Activated effector memory CD4-positive, alpha-beta T cell treated with Interleukin-2 at 50 U/mL for 16 hours (primary cell): ENCODE results near the gene KDM5A.
"Not testable (repeated sequence)": the region's sequence is repeated elsewhere in the genome, so short reads cannot be mapped to it uniquely, and the experiment has no call there.

Experiments
- DNase-seq: peaks from one replicate; pipeline ENCODE4 v3.0.0-alpha.2; 2020

KDM5A gene

GRCh38 chr12:331287-331686 lies 57.8 kb downstream of the KDM5A start:
- DNase-seq = no peak

GRCh38 chr12:325906-326305 lies 63.2 kb downstream of the KDM5A start:
- no peak for DNase-seq

DNA sequence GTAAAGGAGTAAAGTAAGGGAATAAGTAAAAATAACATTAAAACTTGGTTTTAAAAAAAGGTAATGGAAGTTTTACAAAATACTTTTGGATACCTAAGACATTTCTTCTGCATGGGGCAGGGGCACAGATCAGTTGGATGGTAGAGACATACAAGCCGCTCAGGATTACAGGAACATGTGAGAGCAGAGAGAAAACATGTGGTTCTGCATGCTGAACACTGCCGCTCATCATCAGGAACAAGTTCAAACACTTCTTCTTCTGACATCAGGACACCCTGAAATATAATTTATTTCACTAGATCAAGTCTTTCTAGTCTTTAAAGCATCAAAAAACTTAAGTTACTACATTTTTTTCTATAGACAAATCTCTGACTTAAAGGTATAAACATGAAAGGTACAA lies 65.6 kb downstream of the KDM5A start:
- no peak for DNase-seq

DNA sequence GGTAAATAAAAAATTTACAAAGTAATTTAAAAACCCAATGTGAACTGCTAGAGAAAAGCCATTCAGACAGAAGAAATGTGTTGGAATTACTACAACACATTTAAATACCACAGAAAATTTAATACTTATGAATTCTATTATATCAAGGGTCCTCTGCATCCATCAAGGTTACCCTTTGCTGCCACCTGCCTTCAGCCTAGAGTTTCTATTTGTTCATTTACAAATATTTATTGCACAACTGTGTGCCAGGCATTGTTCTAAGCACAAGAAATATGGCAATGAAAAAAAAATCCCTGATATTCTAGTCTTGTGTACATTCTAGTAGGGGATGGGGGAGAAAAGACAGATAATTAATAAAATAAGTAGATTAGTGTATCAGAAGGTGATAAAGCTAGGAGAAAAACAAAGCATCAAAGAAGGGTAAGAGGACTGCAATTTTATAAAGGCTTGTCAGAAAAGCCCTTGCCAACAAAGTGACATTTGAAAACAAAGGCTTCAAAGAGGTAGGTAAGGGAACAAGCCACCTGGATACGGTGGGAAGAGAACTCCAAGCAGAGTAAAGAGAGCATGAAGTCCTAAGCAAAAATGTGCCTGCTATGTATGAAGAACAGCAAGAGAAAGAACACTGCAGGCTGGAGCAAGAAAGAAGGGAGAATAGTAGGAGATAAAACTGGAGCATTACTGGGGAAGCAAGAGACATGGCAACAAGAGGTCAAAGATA lies 67.4 kb downstream of the KDM5A start:
- DNase-seq = no peak

- DNase-seq = no peak
These were observed 70.2 kb downstream of the KDM5A start for GRCh38 chr12:318759-319515.

DNA sequence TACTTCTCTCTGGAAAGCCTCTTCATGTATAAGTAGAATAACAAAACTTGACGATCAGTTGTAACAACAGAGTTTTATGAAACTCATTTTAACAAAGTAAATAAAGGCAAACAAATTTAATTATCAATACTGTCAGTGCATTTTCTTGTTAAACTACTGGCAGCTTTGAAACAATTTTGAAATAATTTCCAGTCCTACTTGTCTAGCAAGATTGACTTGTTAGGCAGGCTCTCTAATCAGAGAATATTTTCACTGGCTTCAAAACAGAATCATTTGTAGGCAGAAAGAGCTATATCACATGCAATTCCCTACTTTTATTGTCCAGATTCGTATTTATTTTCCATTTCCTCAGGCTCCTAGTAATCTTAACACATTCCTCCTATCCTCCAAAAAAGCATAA lies 80.6 kb downstream of the KDM5A start:
- DNase-seq = no peak

DNA sequence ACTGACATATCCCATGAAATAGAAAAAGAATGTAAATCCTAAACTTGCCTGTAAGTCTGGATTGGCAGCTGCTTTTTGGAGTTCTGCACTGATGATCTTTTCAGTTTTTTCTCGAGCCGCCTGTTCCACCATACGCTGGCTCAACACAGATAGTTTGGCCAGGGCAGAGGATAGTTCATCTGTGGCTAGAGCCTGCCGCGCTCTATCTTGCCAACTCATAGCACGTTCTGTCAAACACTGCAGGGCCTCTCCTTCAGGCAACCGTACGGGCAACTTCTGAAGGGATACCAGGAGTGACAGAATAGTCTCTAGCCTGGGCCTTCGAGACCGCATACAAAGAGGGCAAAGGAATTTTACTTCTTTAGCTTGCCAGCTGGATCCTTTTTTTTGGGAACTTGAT lies 81.7 kb downstream of the KDM5A start:
- DNase-seq = no peak

DNA sequence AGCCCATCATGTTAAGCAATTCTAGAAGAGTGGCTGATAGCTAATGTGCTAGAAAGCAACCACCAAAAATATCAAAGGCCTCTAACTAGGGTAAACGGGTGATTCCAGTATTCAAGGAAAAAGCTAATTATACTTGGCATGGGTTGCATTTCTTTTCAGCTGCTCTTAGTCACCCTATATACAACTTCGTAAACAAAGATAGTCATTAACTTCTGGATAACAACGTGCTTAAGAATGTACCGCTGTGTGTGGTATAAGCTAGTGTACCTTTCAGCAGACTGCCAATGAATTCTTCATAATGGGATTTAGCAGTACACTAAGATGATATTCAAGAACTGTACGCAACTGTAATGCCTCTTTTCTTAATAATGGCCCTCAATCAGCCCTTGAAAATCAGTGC lies 84.3 kb downstream of the KDM5A start:
- DNase-seq = no peak

GRCh38 chr12:302766-303165 lies 86.4 kb downstream of the KDM5A start:
- not testable (repeated sequence) for DNase-seq

DNA sequence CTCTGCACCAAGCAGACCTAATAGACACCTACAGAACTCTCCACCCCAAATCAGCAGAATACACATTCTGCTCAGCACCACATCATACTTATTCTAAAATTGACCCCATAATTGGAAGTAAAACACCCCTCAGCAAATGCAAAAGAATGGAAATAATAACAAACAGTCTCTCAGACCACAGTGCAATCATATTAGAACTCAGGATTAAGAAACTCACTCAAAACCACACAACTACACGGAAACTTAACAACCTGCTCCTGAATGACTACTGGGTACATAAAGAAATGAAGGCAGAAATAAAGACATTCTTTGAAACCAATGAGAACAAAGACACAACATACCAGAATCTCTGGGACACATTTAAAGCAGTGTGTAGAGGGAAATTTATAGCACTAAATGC lies 89.0 kb downstream of the KDM5A start:
- DNase-seq = not testable (repeated sequence)

DNA sequence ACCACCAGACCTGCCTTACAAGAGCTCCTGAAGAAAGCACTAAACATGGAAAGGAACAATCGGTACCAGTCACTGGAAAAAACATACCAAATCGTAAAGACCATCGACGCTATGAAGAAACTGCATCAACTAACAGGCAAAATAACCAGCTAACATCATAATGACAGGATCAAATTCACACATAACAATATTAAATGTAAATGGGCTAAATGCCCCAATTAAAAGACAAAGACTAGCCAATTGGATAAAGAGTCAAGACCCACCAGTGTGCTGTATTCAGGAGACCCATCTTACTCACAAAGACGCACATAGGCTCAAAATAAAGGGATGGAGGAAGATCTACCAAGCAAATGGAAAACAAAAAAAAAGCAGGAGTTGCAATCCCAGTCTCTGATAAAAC lies 89.6 kb downstream of the KDM5A start:
- not testable (repeated sequence) for DNase-seq

DNA sequence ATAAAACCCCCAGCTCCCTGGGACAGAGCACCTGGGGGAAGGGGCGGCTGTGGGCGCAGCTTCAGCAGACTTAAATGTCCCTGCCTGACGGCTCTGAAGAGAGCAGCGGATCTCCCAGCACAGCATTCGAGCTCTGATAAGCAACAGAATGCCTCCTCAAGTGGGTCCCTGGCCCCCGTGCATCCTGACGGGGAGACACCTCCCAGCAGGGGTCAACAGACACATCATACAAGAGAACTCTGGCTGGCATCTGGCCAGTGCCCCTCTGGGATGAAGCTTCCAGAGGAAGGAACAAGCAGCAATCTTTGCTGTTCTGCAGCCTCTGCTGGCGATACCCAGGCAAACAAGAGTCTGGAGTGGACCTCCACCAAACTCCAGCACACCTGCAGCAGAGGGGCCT lies 91.1 kb downstream of the KDM5A start:
- DNase-seq = not testable (repeated sequence)

DNA sequence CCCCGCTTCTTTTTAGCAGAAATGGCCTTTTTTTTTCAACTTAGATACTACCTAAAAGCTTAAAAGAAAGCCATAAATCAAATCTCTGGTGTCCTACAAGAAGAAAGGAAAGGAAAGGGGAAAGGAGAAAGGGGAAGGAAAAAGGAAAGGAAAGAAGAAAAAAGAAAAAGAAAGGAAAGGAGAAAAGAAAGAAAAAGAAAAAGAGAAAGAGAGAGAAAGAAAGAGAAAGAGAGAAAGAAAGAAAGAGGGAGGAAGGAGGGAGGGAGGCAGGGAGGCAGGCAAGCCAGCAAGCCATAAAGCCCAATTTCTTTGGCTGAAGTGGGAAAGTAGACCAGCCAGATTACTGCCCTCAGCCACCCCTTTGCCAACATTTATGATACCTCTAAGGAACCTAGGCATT lies 94.0 kb downstream of the KDM5A start:
- no peak for DNase-seq

- DNase-seq = no peak
These were observed 95.9 kb downstream of the KDM5A start for GRCh38 chr12:293199-293598.

DNA sequence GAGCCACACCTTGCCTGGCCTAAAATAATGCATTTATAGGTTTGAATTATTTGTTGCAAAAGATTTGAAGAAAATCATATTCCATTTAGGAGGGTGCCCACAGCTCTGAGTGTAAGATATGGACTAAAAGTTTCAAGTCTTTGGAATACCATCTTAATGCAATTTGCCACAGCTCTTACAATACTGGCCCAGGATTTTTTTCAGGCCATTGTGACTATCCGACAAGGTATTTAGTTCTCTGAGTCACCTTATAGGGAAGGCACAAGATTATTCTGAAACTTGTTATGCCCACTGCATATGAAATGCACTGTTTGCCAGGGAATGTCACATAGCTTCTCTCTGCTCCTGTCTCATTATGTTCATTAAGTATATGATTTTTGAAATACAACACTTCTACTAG lies 96.9 kb downstream of the KDM5A start:
- DNase-seq = no peak

GRCh38 chr12:291153-291723 lies 97.9 kb downstream of the KDM5A start:
- DNase-seq = no peak

DNA sequence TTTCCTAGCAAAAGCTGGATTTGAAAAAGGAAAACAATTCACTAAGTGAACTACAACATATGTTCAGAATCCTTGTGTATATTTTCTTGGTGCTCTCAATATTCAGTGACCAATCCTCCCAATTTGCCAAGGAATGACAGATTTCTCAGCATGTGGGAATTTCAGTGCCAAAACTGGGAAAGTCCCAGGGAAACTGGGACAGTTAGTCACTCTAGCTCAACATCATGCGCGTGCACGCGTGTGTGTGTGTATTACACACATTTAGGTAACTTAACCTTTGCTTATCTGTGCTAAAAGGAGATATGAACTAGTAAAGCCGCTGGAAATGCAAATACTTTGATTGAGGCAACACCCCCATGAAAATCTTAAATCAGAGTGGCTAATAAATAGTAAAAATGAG lies 100.4 kb downstream of the KDM5A start:
- DNase-seq = no peak

GRCh38 chr12:286531-287300 lies 102.4 kb downstream of the KDM5A start:
- no peak for DNase-seq

- no peak for DNase-seq
These were observed 111.1 kb downstream of the KDM5A start for GRCh38 chr12:278046-278445.

GRCh38 chr12:275812-276211 lies 113.3 kb downstream of the KDM5A start:
- no peak for DNase-seq

DNA sequence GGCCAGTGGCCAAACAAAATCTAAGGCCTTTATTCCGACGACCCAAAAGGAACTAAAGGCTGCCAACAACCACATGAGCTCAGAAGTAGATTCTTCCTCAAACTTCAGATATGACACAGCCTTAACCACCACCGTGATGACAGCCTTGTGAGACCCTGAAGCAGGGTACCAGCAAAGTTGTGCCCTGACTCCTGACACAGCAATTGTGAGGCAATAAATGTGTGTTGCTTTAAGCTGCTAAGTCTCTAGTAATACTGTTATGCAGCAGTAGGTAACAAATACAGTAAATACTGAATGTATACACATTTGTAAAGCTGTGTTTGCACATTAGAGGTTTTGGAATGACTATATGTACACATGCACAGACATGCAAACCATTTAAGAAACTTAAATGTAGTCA lies 115.7 kb downstream of the KDM5A start:
- no peak for DNase-seq

DNA sequence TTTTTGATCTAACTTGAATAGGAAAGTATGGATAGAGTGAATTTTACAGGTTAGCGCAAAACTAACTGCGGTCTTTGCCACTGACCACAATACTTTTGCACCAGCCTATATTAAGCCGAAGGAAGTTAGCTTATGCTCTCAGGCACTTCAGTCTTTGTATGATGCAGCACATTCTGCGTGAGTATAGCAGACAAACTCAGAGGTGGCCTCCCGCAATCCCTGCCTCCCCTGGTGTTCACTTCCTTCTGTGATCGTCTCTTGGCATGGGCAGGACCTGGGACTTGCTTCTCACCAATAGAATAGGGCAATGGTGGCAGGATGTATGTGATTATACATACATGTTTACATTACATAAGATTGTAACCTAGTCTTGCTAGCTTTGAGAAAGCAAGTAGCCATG lies 116.2 kb downstream of the KDM5A start:
- no peak for DNase-seq

DNA sequence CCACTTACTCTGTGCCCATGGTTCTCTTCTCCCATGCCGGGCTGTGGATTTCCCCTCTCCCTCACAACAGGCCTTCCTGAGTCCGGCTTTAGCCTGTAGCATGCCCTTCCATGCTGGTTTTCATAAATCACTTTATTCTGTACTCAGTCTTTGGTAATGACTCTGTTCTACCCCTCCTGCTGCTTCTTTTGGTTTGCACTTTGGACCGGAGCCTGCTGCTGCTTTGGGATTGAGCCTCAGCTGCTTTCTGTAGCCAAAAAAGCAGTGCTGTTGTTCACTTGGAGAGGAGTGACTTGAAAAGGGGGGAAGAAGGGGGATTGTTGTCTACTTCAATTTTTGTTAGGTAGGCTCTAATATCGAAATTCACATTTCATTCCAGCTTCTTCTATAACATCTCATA lies 118.0 kb downstream of the KDM5A start:
- DNase-seq = no peak

DNA sequence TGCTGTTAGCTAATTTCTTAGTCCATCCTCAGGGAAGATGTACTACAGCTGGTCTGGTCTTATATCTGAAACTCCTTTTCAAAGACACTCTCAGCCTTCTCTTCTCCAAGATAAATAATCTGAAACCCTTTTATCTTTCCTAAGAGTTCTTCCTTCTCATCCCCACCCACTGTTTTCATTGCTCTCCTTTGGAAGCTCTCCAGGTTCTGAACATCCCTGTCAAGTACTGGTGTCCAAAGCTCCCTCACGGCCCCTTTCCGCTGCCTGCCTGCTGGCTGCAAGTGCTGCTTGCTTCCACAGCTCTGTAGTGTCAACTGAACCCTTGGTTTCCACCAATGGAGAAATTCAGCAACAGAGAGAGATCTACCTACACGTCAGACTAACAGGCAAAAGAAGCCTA lies 119.9 kb downstream of the KDM5A start:
- DNase-seq = no peak
